Motor neuron (in vitro differentiated cells): Measurements from ENCODE around the gene PTPN18. TPM values are rescaled to one million over a fixed set of nuclear protein-coding genes. Genes with fewer than 3 reads are reported as not detected.

ENCODE experiments used
- ATAC-seq, 8 experiments: fragments of 200-7000 bp; cut with Tn5 transposase; replicated peaks in 6 of 8; 2 replicates each; pipeline ENCODE4 v1.8.0; 2021; ENCODE audit warnings: mild to moderate bottlenecking in 8 of 8, moderate library complexity in 8 of 8
- H3K27ac ChIP-seq, 2 donors: fragments of 250-450 bp; sonication (Bioruptor Pico); 2 replicates each; pipeline ENCODE4 v1.9.0; 2021; ENCODE audit warnings: antibody characterized with exemption in 2 of 2, mild to moderate bottlenecking in 2 of 2, moderate library complexity in 1 of 2
- H3K4me1 ChIP-seq, 2 donors: fragments of 250-450 bp; sonication (Bioruptor Pico); replicated peaks in 1 of 2; 2 replicates each; pipeline ENCODE4 v1.6.1; 2021; ENCODE audit warnings: antibody characterized with exemption in 2 of 2, mild to moderate bottlenecking in 2 of 2, moderate library complexity in 1 of 2
- H3K4me3 ChIP-seq, 5 donors: fragments of 250-450 bp; sonication (Bioruptor Pico); 2 replicates each; pipeline ENCODE4 v1.9.0; 2021; ENCODE audit warnings: antibody characterized with exemption in 5 of 5, mild to moderate bottlenecking in 5 of 5, moderate library complexity in 4 of 5
- WGBS, 10 experiments: fragments of 450-650 bp; shearing (Covaris generic); methylation state at CpG; one replicate each; pipeline ENCODE4 v1.0.0; 2022; 5-methylcytosine and 5-hydroxymethylcytosine counted together
- in situ Hi-C, 9 experiments: fragments of 400-800 bp; cut with MboI; loops; one replicate each; pipeline ENCODE4 v1.15.0; 2021; ENCODE audit warnings: low sequenced_read_pairs in 9 of 9, low pct_unique_long_range_greater_than_20kb in 2 of 9; ENCODE audit not compliant: unreplicated experiment in 9 of 9
- total RNA-seq, 8 experiments: library from RNA; unstranded; fragments of 300-600 nt; gene quantifications; 2 replicates each; pipeline versions ENCODE4 v1.2.3 to v1.2.4, GENCODE V29; 2022

PTPN18 gene, protein sequence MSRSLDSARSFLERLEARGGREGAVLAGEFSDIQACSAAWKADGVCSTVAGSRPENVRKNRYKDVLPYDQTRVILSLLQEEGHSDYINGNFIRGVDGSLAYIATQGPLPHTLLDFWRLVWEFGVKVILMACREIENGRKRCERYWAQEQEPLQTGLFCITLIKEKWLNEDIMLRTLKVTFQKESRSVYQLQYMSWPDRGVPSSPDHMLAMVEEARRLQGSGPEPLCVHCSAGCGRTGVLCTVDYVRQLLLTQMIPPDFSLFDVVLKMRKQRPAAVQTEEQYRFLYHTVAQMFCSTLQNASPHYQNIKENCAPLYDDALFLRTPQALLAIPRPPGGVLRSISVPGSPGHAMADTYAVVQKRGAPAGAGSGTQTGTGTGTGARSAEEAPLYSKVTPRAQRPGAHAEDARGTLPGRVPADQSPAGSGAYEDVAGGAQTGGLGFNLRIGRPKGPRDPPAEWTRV
- total RNA-seq = 10 to 100 TPM; 11.7 to 34.2 (median 17.7) TPM

DNA sequence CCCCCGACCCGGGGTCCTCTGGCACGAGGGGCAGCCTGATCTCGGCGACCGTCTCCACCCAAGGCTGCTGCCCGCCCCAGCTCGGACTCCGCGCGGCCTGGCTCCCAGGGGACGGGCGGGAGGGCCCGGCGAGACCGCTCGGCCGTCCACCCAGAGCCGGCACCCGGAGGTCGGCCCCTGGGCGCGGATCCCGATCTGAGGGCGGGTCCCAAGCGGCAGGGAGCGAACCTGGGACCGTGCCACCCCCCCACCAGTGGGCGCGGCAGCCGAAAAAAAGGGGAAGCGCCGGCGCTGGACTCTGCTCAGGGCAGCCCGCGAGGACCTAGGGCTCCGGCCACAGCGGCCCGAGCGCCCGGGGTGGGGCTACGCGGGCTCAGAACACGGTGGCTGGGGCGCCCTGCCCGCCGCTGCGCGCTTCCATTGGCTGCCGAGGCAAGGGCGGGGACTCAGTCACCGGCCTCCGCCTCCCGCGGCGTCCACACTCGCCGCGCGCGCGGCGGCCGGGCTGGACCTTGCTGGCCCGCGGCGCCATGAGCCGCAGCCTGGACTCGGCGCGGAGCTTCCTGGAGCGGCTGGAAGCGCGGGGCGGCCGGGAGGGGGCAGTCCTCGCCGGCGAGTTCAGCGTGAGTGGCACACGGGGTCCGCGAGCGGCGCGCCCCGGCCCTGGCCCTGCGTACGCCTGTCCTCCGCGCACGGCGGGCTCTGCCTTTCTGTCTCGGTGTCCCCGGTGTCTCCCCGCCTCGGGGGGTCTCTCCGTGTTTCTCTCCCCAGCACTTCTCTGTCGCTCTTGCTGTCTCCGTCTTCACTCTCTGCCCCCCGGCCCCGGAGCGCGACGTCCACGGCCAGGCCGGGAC lies at the start of gene PTPN18:
TSS of gene PTPN18 (plus strand) at position 479 of the 854 bp plus-strand sequence. CDS start at position 531, 52 bp downstream.
- WGBS, 10 experiments = 0 to 3% (median 0%) methylated on average over 1 to 11 of the region's 107 CpGs; no CpG with 5 or more reads in 6 of the 10 experiments
- peaks cover 38 to 40% of the 10 kb centered on the region in 2 donors for H3K4me1 ChIP-seq
- in situ Hi-C loops = no loop called here
- peak; percentile 88 to 95 (median 90) for ATAC-seq
- H3K4me3 ChIP-seq = peak within 1 kb of the TSS; percentile 45 to 64 (median 54)
- peak within 1 kb of the TSS; percentile 68 to 90 for H3K27ac ChIP-seq

DNA sequence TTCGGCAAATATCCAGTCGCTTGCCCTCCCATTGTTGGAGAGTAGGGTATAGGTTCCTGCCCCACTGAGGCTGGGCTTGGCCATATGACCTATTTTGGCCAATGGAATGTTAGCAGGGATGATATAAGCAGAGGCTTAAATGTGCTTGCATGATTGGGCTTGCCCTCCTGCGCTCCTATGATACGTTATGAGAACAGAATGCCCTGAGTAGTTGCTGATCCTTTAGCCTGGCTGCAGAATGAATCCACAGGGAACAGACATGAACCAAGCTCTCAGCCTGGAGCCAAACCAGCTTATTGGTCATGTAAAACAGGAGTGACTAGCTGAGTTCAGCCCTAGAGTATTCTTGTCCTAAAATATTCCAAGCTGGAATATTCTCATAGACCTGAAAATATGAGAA lies 48.0 kb upstream of the PTPN18 start:
- in situ Hi-C loops = no loop called here
- no peaks in the 10 kb centered on the region for H3K4me1 ChIP-seq
- ATAC-seq = no peak
- H3K4me3 ChIP-seq = no peak overlapping the region
- WGBS, 10 experiments = 60 to 100% (median 79%) methylated on average over 1 to 4 of the region's 4 CpGs; no CpG with 5 or more reads in 4 of the 10 experiments
- no peak overlapping the region for H3K27ac ChIP-seq

DNA sequence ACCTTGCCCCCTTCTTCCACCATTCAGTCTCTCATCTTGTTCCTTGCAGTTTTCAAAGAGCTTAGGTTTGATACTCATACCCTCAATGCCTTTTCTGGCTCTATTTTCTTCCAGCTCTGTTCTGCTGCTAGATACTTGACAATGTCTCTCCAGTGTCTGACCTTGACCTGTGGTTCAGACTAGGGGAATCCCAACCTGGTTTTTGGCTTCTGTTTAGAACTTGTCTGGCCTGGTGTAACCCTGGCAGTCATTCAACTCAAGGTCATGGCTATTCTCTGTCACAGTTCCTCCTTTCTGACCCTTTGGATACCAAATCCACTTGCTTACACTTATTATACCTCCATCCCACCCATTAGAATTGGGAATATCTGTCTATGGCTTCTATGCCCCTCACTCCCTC lies 45.0 kb upstream of the PTPN18 start:
- Histone ChIP-seq H3K4me1 (no peaks in the 10 kb centered on the region), H3K4me3 (no peak overlapping the region), H3K27ac (no peak overlapping the region)
- ATAC-seq = no peak
- in situ Hi-C loops = no loop called here

DNA sequence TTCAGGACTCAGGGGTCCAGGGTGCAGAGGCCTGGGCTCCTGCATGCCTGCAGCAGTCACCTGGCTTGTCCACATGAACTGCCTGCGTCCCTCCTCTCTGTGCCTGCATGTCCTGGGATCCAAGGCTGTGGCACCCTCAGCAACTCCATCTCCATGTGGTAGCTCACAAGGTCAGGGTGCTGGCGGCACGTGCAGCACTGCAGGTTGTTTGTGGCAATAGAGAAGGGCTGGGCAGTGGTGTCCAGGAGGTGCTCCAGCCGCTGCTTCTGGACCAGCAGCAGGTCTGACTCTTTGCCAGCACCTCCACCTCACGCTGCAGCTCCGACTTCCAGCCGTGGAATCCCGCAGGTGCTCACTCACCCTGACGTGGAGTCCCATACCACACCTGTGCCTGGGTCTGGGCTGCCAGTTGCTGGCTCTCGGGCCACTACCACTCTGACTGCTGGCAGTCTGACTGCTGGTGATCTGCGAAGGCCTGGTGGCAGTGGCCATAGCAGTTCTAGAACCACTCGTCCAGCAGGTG lies 42.0 kb upstream of the PTPN18 start:
- in situ Hi-C loops = no loop called here
- WGBS, 10 experiments = 0 to 80% (median 40%) methylated on average over 1 to 2 of the region's 12 CpGs; no CpG with 5 or more reads in 5 of the 10 experiments

DNA sequence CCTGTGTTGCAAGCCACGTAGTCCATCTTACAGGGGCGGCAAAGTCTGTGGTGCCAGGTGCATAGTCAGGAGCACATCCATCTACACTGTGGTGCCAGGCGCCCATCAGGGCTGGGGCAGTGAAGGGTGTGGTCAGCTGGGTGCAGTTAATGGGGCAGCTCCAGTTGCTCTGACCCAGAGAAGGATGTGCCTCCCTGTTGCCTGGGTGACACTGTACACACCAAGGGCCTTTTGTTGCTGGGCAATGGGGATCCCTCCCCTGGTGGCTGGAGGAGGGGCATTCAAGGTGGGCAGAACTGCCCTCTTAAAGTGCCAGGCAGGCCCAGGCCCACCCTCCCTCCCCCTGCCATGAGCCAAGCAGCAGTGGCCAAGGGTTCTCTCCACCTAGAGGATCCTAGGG lies 41.5 kb upstream of the PTPN18 start:
- Histone ChIP-seq H3K4me3 (no peak overlapping the region), H3K27ac (no peak overlapping the region), H3K4me1 (no peaks in the 10 kb centered on the region)
- in situ Hi-C loops = no loop called here
- peak in 4 of 8 experiments; percentile 19 to 98 (median 52) for ATAC-seq
- WGBS, 10 experiments = 80% methylated on average over 1 of the region's 3 CpGs; no CpG with 5 or more reads in 9 of the 10 experiments

More for the DNA sequence above, 42.0 kb upstream of the PTPN18 start:
- Histone ChIP-seq H3K27ac (no peak overlapping the region), H3K4me3 (no peak overlapping the region), H3K4me1 (no peaks in the 10 kb centered on the region)
- no peak for ATAC-seq

DNA sequence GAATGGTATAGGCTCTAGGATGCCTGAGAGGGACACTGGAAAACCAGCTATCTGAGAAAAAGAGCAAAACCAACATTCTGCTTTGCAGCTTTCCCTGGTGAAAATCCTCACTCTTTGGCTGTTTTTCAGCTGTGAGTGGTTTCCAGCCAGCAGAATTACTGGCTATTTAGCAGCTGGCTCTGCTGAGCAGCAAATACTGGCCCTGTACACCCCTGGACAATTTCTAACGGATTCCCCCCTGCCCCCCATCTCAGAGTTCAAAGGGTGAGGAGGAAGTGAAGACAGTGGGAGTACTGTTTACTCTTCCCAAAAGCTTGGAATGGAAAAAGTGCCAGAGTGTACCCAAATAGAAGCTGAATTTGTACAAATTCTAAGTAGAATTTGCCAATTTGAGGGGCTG lies 39.3 kb upstream of the PTPN18 start:
- ATAC-seq = no peak
- Histone ChIP-seq H3K27ac (no peak overlapping the region), H3K4me1 (no peaks in the 10 kb centered on the region), H3K4me3 (no peak overlapping the region)
- in situ Hi-C loops = no loop called here
- WGBS, 10 experiments = 0% methylated on average over 1 of the region's 1 CpG; no CpG with 5 or more reads in 7 of the 10 experiments

DNA sequence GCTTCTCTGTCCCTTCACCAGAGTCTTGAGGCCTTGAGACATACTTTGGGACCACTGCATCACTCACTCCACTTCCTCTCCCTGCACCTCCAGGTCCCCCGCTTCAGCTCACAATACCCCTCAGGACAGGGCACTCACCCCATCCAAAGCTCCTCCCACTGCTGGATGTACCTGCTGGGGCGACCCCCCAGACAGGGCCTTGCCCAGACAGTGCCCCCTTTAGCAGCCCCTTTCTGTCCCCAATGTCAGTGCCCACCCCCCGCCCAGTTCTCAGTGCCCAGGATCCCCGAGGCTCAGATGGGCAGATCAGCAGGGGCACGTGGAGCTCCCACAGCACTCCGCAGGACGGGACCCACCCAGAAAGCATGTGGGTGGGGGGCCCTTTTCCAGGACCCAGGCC lies 37.0 kb upstream of the PTPN18 start:
- no peak overlapping the region for H3K27ac ChIP-seq
- in situ Hi-C loops = no loop called here
- H3K4me1 ChIP-seq = no peaks in the 10 kb centered on the region
- H3K4me3 ChIP-seq = no peak overlapping the region
- WGBS, 10 experiments = 50% methylated on average over 2 of the region's 7 CpGs; no CpG with 5 or more reads in 9 of the 10 experiments
- ATAC-seq = no peak

DNA sequence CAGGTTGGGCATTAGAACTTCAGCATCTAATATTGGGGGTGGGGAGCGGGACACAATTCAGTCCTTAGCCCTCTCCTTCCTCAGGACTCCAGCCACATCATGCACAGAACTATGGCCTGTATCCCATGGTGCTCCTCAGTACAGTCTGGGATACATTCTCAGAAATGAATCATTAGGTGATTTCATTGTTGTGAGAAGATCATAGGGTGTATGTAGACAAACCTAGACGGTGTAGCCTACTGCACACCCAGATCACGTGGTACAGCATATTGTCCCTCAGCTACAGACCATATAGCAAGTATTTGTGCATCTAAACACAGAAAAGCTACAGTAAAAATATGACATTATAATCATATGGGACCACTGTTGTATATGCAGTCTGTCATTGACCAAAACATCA lies 36.3 kb upstream of the PTPN18 start:
- in situ Hi-C loops = no loop called here
- H3K4me1 ChIP-seq = no peaks in the 10 kb centered on the region
- peak in 1 of 8 experiments; percentile 8 for ATAC-seq
- H3K27ac ChIP-seq = no peak overlapping the region
- WGBS, 10 experiments = 52 to 94% (median 89%) methylated on average over 2 to 3 of the region's 3 CpGs; no CpG with 5 or more reads in 5 of the 10 experiments
- no peak overlapping the region for H3K4me3 ChIP-seq

DNA sequence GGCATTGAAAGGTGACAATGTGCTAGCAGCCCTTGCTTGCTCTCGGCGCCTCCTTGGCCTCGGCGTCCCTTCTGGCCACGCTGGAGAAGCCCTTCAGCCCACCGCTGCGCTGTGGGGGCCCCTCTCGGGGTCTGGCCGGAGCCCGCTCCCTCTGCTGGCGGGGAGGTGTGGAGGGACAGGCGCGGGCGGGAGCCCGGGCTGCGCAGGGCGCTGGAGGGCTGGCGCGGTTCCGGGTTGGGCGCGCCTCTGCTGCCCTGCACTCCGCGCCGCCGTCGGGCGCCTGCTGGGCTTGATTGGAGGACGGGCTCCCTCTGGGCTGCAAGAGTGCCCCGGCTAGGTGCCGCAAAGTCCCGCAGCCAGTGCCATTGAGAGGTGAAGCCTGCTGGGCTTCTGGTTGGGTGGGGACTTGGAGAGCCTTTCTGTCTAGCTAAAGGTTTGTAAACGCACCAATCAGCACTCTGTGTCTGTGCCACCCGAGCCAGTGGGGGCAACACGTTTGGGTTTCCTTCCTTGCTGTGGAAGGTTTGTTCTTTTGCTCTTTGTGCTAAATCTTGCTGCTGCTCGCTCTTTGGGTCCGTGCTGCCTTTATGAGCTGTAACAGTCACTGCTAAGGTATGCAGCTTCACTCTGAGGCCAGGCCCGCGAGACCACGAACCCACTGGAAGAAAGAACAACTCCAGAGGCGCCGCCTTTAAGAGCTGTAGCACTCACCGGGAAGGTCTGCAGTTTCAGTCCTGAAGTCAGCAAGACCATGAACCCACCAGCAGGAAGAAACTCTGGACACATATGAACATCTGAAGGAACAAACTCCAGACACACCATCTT lies 27.9 kb upstream of the PTPN18 start:
- in situ Hi-C loops = loop anchor here in 6 of 9 experiments (25.0 kb wide), 3 partner anchors 141 to 391 kb away; partner anchors contain the start of genes MZT2B (in 3 of the 6), SMPD4 (in 3 of the 6) and TUBA3E (in 3 of the 6)
- WGBS, 10 experiments = 66 to 100% (median 77%) methylated on average over 3 to 11 of the region's 43 CpGs; no CpG with 5 or more reads in 3 of the 10 experiments
- no peaks in the 10 kb centered on the region for H3K4me1 ChIP-seq
- no peak overlapping the region for H3K27ac ChIP-seq
- H3K4me3 ChIP-seq = no peak overlapping the region
- peak in 2 of 8 experiments; percentile 28 to 30 for ATAC-seq

DNA sequence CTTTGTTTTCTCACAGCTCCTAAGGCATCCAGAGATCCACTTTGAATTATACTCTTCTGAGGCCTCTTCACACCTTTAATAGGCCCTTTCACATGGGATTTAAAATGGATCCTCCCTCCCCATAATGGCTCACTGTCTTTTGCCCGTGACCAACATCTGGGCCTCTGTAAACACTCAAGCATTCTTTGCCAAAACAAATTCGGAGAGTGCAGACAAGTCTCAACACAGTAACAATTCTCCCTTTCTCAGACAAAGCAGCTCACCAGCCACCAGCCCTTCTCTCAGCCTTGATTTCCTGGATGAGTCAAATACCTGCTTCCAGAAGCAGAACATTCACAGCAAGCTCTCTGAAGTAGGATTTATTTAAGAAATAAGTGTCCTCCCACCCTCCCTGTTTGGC lies 27.1 kb upstream of the PTPN18 start:
- H3K4me3 ChIP-seq = no peak overlapping the region
- in situ Hi-C loops = loop anchor here in 6 of 9 experiments (25.0 kb wide), 3 partner anchors 141 to 391 kb away; partner anchors contain the start of genes MZT2B (in 3 of the 6), SMPD4 (in 3 of the 6) and TUBA3E (in 3 of the 6)

DNA sequence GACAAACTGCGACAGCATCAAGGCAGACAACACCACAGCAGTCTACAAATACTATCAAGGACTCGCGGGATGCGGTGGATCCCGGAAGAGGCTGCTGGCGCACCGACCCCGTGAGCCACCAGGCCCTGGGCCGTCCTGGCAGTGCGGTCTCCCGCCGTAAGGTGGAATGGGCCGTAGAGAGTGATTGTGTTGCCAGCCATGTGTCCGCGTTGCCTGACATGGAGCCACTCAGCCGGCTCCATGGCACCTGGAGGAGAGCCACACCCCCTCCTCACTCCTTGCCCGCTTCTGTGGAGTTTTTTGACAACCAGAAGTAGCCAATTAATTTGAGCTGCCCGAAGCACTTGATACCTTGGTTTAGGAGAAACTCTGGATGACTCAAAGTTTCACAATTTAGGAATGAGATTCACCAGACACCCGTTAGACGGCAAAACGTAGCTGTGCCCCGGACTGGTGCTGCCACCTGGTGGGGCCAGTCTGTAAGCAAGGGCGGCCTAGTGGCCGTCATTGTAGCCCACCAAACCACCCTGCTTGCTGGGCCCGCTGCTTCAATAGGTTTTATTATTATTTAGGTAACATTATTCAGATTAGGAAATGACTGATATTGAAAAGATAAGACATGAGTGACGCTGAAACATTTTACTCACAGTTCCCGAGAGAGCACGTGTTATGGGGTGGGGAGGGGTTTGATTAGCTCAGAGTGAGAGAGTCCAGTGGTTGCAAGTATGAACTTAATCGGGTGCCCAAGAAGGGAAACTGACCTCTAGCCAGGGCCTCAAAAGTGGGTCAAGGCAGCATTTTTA lies 23.4 kb upstream of the PTPN18 start:
- H3K27ac ChIP-seq = no peak overlapping the region
- ATAC-seq = peak in 5 of 8 experiments; percentile 26 to 88 (median 69)
- H3K4me3 ChIP-seq = no peak overlapping the region
- WGBS, 10 experiments = 0 to 70% (median 12%) methylated on average over 1 to 11 of the region's 29 CpGs; no CpG with 5 or more reads in 1 of the 10 experiments
- in situ Hi-C loops = loop anchor here in 6 of 9 experiments (10.0 to 25.0 kb wide), 4 partner anchors 145 to 395 kb away; partner anchors contain the start of genes MZT2B (in 4 of the 6), SMPD4 (in 4 of the 6) and TUBA3E (in 3 of the 6)
- no peaks in the 10 kb centered on the region for H3K4me1 ChIP-seq

More for the DNA sequence above, 27.1 kb upstream of the PTPN18 start:
- WGBS, 10 experiments = 18 to 79% (median 38%) methylated on average over 1 to 2 of the region's 2 CpGs; no CpG with 5 or more reads in 4 of the 10 experiments
- Histone ChIP-seq H3K27ac (no peak overlapping the region), H3K4me1 (no peaks in the 10 kb centered on the region)
- ATAC-seq = no peak
